Stomach smooth muscle (tissue), 2 donors: ENCODE data around the gene GPR146.

Experiments
- H3K27ac ChIP-seq: one replicate; pipeline ENCODE4 v1.7.0; 2013; ENCODE audit warnings: mild to moderate bottlenecking, low read length, inconsistent platforms
- H3K27me3 ChIP-seq, 2 donors: one replicate each; pipeline ENCODE4 v1.7.0; 2013; ENCODE audit warnings: low read length in 2 of 2; ENCODE audit not compliant: insufficient read depth in 2 of 2, control insufficient read depth in 1 of 2
- H3K36me3 ChIP-seq, 2 donors: one replicate each; pipeline ENCODE4 v1.7.0; 2013; ENCODE audit warnings: low read length in 2 of 2; ENCODE audit not compliant: control insufficient read depth in 2 of 2, insufficient read depth in 2 of 2
- H3K4me1 ChIP-seq: one replicate; pipeline ENCODE4 v1.7.0; 2013; ENCODE audit warnings: low read length; ENCODE audit not compliant: control insufficient read depth, insufficient read depth
- H3K4me3 ChIP-seq, 2 donors: one replicate each; pipeline ENCODE4 v1.7.0; 2013; ENCODE audit warnings: low read length in 2 of 2
- H3K9ac ChIP-seq, 2 donors: one replicate each; pipeline ENCODE4 v1.7.0; 2013; ENCODE audit warnings: low read length in 2 of 2, mild to moderate bottlenecking in 1 of 2
- H3K9me3 ChIP-seq, 2 donors: one replicate each; pipeline ENCODE4 v1.7.0; 2013; ENCODE audit warnings: low read length in 2 of 2; ENCODE audit not compliant: control insufficient read depth in 2 of 2
- donor health status: healthy.
- donor health status: Pancreatic carcinoma.

GPR146 gene

GRCh38 chr7:1108264-1108920, 64.0 kb downstream of the GPR146 start:
- H3K27me3 ChIP-seq: no peaks in the 10 kb centered on the region
- H3K4me1 ChIP-seq: no peaks in the 10 kb centered on the region
- H3K4me3 ChIP-seq: no peak overlapping the region
- no peaks in the 10 kb centered on the region for H3K9me3 ChIP-seq
- peaks cover 0 to 2% of the 10 kb centered on the region in 2 donors for H3K36me3 ChIP-seq
- no peak overlapping the region for H3K9ac ChIP-seq
- H3K27ac ChIP-seq: no peak overlapping the region
